C4-2B (cell line): ENCODE data around the gene INPP5D.

ENCODE experiments used
- CTCF ChIP-seq: fragments of 450-650 bp; conservative IDR thresholded peaks from 2 replicates; pipeline ENCODE4 v1.5.1; 2017; ENCODE audit warnings: mild to moderate bottlenecking
- ZFX ChIP-seq: fragments of 450-650 bp; IDR thresholded peaks from 2 replicates; pipeline ENCODE4 v1.6.1; 2017

GRCh38 chr2:233101816-233102215 is 41.7 kb downstream of the INPP5D start:
- TF ChIP-seq CTCF (no peak), ZFX (no peak)
